ENCODE results near the gene MTTP. TPM values are rescaled to one million over a fixed set of nuclear protein-coding genes. Genes with fewer than 3 reads are reported as not detected.

The MTTP gene
- total and polyA plus RNA-seq, 2 donors (not counting 1 experiment from before 2014, with no cell fraction given): 0.03 TPM; not detected in 1

- no peaks in the 10 kb centered on the region for H3K79me2 ChIP-seq (ENCODE audit: control insufficient read depth, insufficient read depth, low read length)
- DNase-seq (no peak), ATAC-seq (ENCODE audit: low read depth) (no peak)
- no peaks in the 10 kb centered on the region for H4K20me1 ChIP-seq (ENCODE audit: control insufficient read depth, insufficient read depth, low read length, poor library complexity, severe bottlenecking)
- H3K9me3 ChIP-seq (ENCODE audit: control extremely low read depth in 1 of 3, control insufficient read depth in 2 of 3, insufficient read depth in 1 of 3, low read length in 2 of 3): no peaks in the 10 kb centered on the region
- ChIA-PET CTCF (no interaction called here), POLR2A (no interaction called here)
- no peak overlapping the region for H2AFZ ChIP-seq (ENCODE audit: insufficient read depth, low read depth, low read length, poor library complexity, severe bottlenecking)
- peaks cover 0 to 6% (median 2%) of the 10 kb centered on the region in 4 experiments for H3K27me3 ChIP-seq (replicated peaks in 1 of 4; ENCODE audit: control extremely low read depth in 1 of 4, control insufficient read depth in 3 of 4, insufficient read depth in 4 of 4, low read length in 3 of 4)
- H3K4me3 ChIP-seq (ENCODE audit: control extremely low read depth in 1 of 5, extremely low read depth in 1 of 5, insufficient read depth in 1 of 5, low read depth in 2 of 5, low read length in 4 of 5): no peak overlapping the region
- TF ChIP-seq CTCF (IDR thresholded peaks at IDR 0.05): no peak
- Mint-ChIP-seq H3K4me3 (no peak overlapping the region), H3K27ac (no peak overlapping the region), H3K27me3 (peaks cover 16% of the 10 kb centered on the region), H3K9me3 (ENCODE audit: insufficient read depth) (no peaks in the 10 kb centered on the region), H3K4me1 (no peaks in the 10 kb centered on the region)
- no peak overlapping the region for H3K9ac ChIP-seq (ENCODE audit: low read length)
- no peaks in the 10 kb centered on the region for H3K36me3 ChIP-seq (replicated peaks in 1 of 2; ENCODE audit: control extremely low read depth in 1 of 2, control insufficient read depth in 1 of 2, extremely low read depth in 1 of 2, insufficient read depth in 2 of 2, low read length in 1 of 2)
- intact Hi-C loops (cut with micrococcal nuclease): no loop called here
- no peak overlapping the region for H3K4me2 ChIP-seq (replicated peaks; ENCODE audit: low read depth, low read length, poor library complexity, severe bottlenecking)
- H3K4me1 ChIP-seq (ENCODE audit: control insufficient read depth in 2 of 2, insufficient read depth in 2 of 2, low read length in 2 of 2): no peaks in the 10 kb centered on the region
- no peak overlapping the region for H3K27ac ChIP-seq (ENCODE audit: low read length in 2 of 2)
- 100% methylated on average over 1 of the region's 2 CpGs for WGBS (ENCODE audit: insufficient coverage)
These were observed 61.8 kb downstream of the MTTP start for GRCh38 chr4:99636422-99636821.

- Mint-ChIP-seq H3K27ac (no peak overlapping the region), H3K27me3 (peaks cover 19% of the 10 kb centered on the region), H3K4me3 (no peak overlapping the region), H3K4me1 (no peaks in the 10 kb centered on the region), H3K9me3 (ENCODE audit: insufficient read depth) (no peaks in the 10 kb centered on the region)
- Histone ChIP-seq H3K79me2 (ENCODE audit: control insufficient read depth, insufficient read depth, low read length) (no peaks in the 10 kb centered on the region), H3K9me3 (ENCODE audit: control extremely low read depth in 1 of 3, control insufficient read depth in 2 of 3, insufficient read depth in 1 of 3, low read length in 2 of 3) (no peaks in the 10 kb centered on the region), H3K9ac (ENCODE audit: low read length) (no peak overlapping the region), H3K4me3 (ENCODE audit: control extremely low read depth in 1 of 5, extremely low read depth in 1 of 5, insufficient read depth in 1 of 5, low read depth in 2 of 5, low read length in 4 of 5) (no peak overlapping the region), H3K4me1 (ENCODE audit: control insufficient read depth in 2 of 2, insufficient read depth in 2 of 2, low read length in 2 of 2) (no peaks in the 10 kb centered on the region), H3K27me3 (replicated peaks in 1 of 4; ENCODE audit: control extremely low read depth in 1 of 4, control insufficient read depth in 3 of 4, insufficient read depth in 4 of 4, low read length in 3 of 4) (peaks cover 0 to 6% (median 2%) of the 10 kb centered on the region in 4 experiments), H4K20me1 (ENCODE audit: control insufficient read depth, insufficient read depth, low read length, poor library complexity, severe bottlenecking) (no peaks in the 10 kb centered on the region), H3K27ac (ENCODE audit: low read length in 2 of 2) (no peak overlapping the region), H2AFZ (ENCODE audit: insufficient read depth, low read depth, low read length, poor library complexity, severe bottlenecking) (no peak overlapping the region), H3K36me3 (replicated peaks in 1 of 2; ENCODE audit: control extremely low read depth in 1 of 2, control insufficient read depth in 1 of 2, extremely low read depth in 1 of 2, insufficient read depth in 2 of 2, low read length in 1 of 2) (no peaks in the 10 kb centered on the region), H3K4me2 (replicated peaks; ENCODE audit: low read depth, low read length, poor library complexity, severe bottlenecking) (no peak overlapping the region)
- ChIA-PET CTCF (interaction anchor here (0.5 kb wide), 1 partner anchor 248 kb away, joined by 5 read pairs; no protein-coding TSS in a partner anchor), POLR2A (no interaction called here)
- TF ChIP-seq CTCF (IDR thresholded peaks at IDR 0.05) (no peak), EZH2 (IDR thresholded peaks at IDR 0.05; ENCODE audit: borderline replicate concordance, insufficient read depth, low read depth, low read length, poor library complexity, severe bottlenecking) (no peak)
- DNase-seq: no peak
- no peak for ATAC-seq (ENCODE audit: low read depth)
- intact Hi-C loops (cut with micrococcal nuclease): no loop called here
- no CpG with 5 or more reads among the region's 5 CpGs for WGBS (ENCODE audit: insufficient coverage)
These were observed 62.5 kb downstream of the MTTP start for GRCh38 chr4:99637174-99637573.
